ENCODE data around the gene ICE2.
A peak's percentile ranks its signal among the peaks of the same experiment; 100 is the strongest.
"Not testable (repeated sequence)": the region's sequence is repeated elsewhere in the genome, so short reads cannot be mapped to it uniquely, and the experiment has no call there.

ICE2 gene

DNA sequence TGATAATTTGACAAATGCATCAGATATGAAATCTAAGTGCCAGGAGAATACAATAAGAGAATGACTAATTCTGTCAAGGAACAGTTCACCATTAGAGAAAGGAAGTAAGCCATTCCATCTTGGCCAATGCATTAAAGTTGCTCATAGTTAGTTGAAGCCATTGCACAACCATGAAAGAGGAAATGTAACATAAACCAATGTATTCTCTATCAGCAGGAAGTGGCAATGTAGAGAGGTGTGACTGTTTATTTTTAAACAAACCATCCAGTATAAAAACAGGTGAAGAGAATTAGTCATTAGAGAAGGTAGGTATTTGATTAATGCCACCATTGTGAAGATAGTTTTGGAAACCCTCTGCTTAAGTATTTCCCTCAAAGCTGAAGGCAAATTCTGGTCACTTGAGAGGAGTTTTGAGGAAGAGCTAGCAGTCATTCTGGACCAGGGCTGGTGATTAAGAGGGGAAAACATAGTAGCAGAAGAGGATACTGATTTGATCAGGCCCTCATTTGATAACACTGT lies 70.4 kb downstream of the ICE2 start:
- TF ChIP-seq, protein P1, sequence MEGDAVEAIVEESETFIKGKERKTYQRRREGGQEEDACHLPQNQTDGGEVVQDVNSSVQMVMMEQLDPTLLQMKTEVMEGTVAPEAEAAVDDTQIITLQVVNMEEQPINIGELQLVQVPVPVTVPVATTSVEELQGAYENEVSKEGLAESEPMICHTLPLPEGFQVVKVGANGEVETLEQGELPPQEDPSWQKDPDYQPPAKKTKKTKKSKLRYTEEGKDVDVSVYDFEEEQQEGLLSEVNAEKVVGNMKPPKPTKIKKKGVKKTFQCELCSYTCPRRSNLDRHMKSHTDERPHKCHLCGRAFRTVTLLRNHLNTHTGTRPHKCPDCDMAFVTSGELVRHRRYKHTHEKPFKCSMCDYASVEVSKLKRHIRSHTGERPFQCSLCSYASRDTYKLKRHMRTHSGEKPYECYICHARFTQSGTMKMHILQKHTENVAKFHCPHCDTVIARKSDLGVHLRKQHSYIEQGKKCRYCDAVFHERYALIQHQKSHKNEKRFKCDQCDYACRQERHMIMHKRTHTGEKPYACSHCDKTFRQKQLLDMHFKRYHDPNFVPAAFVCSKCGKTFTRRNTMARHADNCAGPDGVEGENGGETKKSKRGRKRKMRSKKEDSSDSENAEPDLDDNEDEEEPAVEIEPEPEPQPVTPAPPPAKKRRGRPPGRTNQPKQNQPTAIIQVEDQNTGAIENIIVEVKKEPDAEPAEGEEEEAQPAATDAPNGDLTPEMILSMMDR (IDR thresholded peaks at IDR 0.05; ENCODE audit: insufficient read depth, low read depth, low read length, missing control alignments) = no peak
- H3K4me3 ChIP-seq (ENCODE audit: low read depth, low read length) = no peak overlapping the region
- peak; percentile 44 for DNase-seq (ENCODE audit: low read depth)

DNA sequence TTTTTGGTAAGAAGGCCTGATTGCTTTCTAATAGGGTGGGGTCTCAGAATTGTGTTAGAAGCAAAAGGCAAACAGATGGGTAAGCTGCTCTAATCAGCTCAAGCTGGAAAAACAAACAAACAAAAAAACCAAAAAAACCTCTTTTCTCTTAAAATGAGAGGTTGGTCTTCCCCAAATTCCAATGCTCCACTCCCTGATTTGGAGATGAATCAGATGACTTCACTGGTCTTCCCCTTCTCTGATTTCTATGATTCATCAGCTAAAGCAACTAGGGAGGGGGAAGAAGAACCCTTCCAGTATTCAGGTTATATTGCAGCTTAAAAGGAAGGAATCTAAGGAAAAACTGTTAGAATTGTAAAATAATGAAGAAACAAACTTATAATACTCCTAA lies 71.5 kb downstream of the ICE2 start:
- H3K4me3 ChIP-seq (ENCODE audit: low read depth, low read length) = no peak overlapping the region
- no peak for DNase-seq (ENCODE audit: low read depth)
- TF ChIP-seq, protein P1 (IDR thresholded peaks at IDR 0.05; ENCODE audit: insufficient read depth, low read depth, low read length, missing control alignments) = no peak

DNA sequence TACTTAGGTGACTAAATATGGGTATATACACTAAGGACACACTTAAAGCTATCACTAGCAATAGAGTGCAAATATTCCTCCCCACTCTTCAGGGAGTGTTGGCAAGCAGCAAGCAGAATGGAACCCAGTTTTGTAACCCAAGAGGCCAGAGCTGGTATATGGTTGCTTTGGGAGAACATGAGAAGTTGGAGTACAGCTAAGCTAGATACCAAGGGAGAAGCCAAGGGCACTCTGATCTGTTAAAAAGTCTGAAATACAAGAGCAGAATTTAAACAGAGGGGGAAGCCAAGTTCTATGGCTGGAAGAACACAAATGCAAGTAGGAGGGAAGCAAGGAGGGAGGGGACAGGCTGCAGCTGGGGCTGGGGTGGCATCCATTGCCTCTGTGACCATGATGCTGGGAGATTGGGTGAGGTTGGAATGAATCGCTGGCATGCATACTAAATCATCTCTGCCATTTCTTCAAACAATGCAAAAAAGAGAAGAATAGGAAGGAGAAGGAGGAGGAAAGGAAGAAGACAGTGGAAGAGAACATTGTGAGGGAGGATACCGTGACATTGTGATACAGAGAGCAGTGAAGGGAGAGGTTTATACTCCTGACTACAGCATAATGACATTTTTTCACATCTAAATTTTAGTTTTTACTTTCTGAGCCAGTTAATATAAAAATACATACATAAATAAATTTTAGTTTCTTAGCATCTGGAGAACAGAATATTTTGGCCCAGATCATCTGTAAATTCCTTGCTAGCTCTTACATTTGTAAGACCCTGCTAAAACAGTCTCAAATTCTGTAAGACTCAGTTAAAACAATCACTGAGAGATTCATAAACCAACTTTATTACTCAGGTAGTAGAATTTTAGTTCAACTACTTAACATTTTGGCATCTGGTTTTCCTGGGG lies 72.2 kb downstream of the ICE2 start:
- DNase-seq (ENCODE audit: low read depth) = no peak
- TF ChIP-seq, protein P1 (IDR thresholded peaks at IDR 0.05; ENCODE audit: insufficient read depth, low read depth, low read length, missing control alignments) = no peak
- no peak overlapping the region for H3K4me3 ChIP-seq (ENCODE audit: low read depth, low read length)

DNA sequence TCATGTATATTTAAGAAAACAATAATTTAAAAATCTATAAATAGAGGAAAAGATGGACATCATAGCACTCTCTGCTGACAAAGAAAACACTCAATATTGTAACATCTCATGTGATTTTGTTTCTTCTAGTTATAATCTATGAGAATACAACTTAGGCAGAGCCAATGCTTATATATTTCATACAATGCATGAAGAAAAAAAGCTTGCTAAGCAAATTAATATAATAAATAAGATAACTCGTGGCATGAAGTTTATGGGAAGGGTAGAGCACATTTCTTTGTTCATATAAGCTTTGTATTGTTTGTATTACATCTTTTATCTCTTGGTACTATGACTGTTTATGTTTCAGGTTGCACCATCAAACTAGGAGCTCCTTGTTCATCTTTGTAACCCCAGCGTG lies 73.5 kb downstream of the ICE2 start:
- DNase-seq (ENCODE audit: low read depth) = no peak
- no peak overlapping the region for H3K4me3 ChIP-seq (ENCODE audit: low read depth, low read length)
- TF ChIP-seq, protein P1 (IDR thresholded peaks at IDR 0.05; ENCODE audit: insufficient read depth, low read depth, low read length, missing control alignments) = no peak

DNA sequence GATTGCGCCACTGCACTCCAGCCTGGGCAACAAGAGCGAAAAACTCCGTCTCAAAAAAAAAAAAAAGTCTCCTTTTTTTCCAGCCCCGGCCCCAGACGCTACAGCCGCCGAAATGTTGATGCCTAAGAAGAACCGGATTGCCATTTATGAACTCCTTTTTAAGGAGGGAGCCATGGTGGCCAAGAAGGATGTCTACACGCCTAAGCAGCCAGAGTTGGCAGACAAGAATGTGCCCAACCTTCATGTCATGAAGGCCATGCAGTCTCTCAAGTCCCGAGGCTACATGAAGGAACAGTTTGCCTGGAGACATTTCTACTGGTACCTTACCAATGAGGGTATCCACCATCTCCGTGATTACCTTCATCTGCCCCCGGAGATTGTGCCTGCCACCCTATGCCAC lies 74.6 kb downstream of the ICE2 start:
- H3K4me3 ChIP-seq (ENCODE audit: low read depth, low read length); DNase-seq (ENCODE audit: low read depth): not testable (repeated sequence)

DNA sequence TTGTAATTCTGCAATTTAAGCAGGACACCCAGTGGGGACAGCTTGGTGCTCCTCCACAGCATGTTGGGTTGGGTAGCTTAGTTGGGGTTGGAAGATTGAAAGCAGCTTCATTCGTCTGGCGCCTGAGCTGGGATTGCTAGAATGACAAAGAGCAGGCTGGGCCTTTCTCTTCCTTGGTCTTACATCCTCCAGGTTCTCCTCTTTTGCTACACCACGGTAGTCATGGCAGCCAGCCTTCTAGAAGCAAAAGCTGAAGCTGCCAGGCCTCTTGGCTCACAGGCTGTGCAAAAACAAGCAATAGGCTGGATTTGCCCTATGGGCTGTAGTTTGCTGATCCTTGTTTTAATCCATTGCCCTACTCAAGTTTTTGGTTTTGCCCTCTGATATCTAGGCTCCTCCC lies 78.0 kb downstream of the ICE2 start:
- TF ChIP-seq, protein P1 (IDR thresholded peaks at IDR 0.05; ENCODE audit: insufficient read depth, low read depth, low read length, missing control alignments) = no peak
- no peak for DNase-seq (ENCODE audit: low read depth)
- H3K4me3 ChIP-seq (ENCODE audit: low read depth, low read length) = no peak overlapping the region

DNA sequence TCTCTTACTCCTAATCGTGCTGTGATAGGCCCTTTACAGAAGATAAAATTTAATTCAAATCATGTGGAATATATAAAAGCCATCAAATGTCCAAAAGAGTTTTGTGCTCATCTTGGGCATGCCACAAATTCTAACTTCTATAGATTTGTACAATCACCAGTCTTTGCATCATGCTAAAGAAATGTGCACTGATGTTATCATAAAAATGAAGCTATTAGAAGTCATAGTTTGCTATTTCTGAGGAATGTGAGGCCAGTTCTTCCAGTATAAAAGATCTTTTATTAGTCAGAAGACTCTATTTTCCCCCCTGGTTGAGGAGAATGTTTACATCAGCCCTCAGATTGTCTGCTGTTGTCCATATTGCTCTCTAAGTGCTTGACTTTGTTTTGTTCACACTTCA lies 79.0 kb downstream of the ICE2 start:
- no peak for DNase-seq (ENCODE audit: low read depth)
- TF ChIP-seq, protein P1 (IDR thresholded peaks at IDR 0.05; ENCODE audit: insufficient read depth, low read depth, low read length, missing control alignments) = no peak
- H3K4me3 ChIP-seq (ENCODE audit: low read depth, low read length) = no peak overlapping the region

Measured in GM12865 (cell line).